KMS-11 (cell line): ENCODE data around the gene AOC3.

ENCODE experiments used
- H2AFZ ChIP-seq: fragments of 200-600 bp; sonication (generic); 2 replicates; pipeline ENCODE4 v1.6.1; 2016; ENCODE audit warnings: antibody characterized with exemption, mixed run types, low read depth
- H3K27ac ChIP-seq: fragments of 200-600 bp; sonication (generic); 2 replicates; pipeline ENCODE4 v1.6.1; 2016; ENCODE audit warnings: mild to moderate bottlenecking, mixed run types
- H3K27me3 ChIP-seq: fragments of 200-600 bp; sonication (generic); 2 replicates; pipeline ENCODE4 v1.6.1; 2017; ENCODE audit warnings: mild to moderate bottlenecking, low read depth, mixed run types, moderate library complexity; ENCODE audit not compliant: insufficient read depth
- H3K36me3 ChIP-seq: fragments of 200-600 bp; sonication (generic); 2 replicates; pipeline ENCODE4 v1.6.1; 2017; ENCODE audit warnings: mild to moderate bottlenecking, mixed run types; ENCODE audit not compliant: insufficient read depth
- H3K4me1 ChIP-seq: fragments of 200-600 bp; sonication (generic); 2 replicates; pipeline ENCODE4 v1.6.1; 2016; ENCODE audit warnings: mild to moderate bottlenecking, low read depth, mixed run types; ENCODE audit not compliant: poor library complexity, severe bottlenecking
- H3K4me2 ChIP-seq: fragments of 200-600 bp; sonication (generic); 2 replicates; pipeline ENCODE4 v1.7.0; 2016; ENCODE audit warnings: mild to moderate bottlenecking, mixed run types
- H3K4me3 ChIP-seq: fragments of 200-600 bp; sonication (generic); IDR thresholded peaks from 2 replicates; pipeline ENCODE4 v1.6.1; 2017; ENCODE audit warnings: low read depth, low read length, mixed read lengths; ENCODE audit not compliant: insufficient read depth
- H3K79me2 ChIP-seq: fragments of 200-600 bp; sonication (generic); 2 replicates; pipeline ENCODE4 v1.6.1; 2016; ENCODE audit warnings: low read depth, mixed run types; ENCODE audit not compliant: insufficient read depth
- H3K9ac ChIP-seq: fragments of 200-600 bp; sonication (generic); 2 replicates; pipeline ENCODE4 v1.6.1; 2016; ENCODE audit warnings: mild to moderate bottlenecking, mixed run types
- H4K20me1 ChIP-seq: fragments of 200-600 bp; sonication (generic); 2 replicates; pipeline ENCODE4 v1.6.1; 2016; ENCODE audit warnings: mild to moderate bottlenecking, mixed run types; ENCODE audit not compliant: insufficient read depth
- CTCF ChIP-seq: fragments of 200-600 bp; sonication (generic); conservative IDR thresholded peaks from 2 replicates; pipeline ENCODE4 v1.6.1; 2017; ENCODE audit warnings: low read depth, mild to moderate bottlenecking, antibody characterized with exemption, low read length, moderate library complexity, mixed read lengths

Gene AOC3

DNA sequence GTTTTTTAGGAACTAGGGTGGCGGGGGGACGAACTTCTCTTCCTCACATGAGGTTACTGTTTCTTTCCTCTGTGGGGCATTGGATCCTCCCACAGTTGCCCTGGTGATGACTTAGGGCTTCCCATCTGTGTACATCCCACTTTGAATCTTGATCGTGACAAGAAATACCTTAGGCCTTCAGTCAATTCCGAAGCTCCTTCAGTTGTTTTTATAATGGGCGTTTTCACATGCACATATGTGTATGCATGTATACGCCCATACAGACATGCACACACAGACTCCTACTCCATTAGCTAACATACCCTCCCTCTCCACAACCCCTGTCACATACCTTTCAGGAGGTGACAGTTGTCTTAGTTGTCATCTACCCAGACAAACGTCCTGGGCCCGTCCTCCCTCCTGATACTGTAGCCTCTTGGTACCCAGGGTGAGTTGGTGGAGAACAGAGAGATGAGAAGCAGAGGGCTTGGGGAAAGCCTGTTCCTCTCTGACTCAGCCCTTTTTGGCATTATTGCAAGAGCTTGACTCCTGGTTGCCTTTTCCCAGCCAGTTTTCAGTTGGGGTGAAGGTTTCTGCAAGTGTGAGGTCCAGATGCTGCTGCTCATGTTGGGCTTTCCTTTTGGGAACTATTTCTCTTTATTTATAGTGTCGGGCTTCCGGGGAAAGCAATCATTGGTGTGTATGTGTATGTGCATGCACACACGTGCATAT is 8.9 kb upstream of the AOC3 start:
- Histone ChIP-seq H4K20me1 (no peaks in the 10 kb centered on the region), H3K4me1 (peaks cover 32% of the 10 kb centered on the region), H3K9ac (no peak overlapping the region), H3K79me2 (peaks cover 10% of the 10 kb centered on the region; the same call in 1 of the 2 replicates), H3K4me3 (no peak overlapping the region), H2AFZ (no peak overlapping the region), H3K36me3 (peaks cover 34% of the 10 kb centered on the region), H3K4me2 (no peak overlapping the region), H3K27ac (no peak overlapping the region), H3K27me3 (no peaks in the 10 kb centered on the region)
- no peak for TF ChIP-seq CTCF

DNA sequence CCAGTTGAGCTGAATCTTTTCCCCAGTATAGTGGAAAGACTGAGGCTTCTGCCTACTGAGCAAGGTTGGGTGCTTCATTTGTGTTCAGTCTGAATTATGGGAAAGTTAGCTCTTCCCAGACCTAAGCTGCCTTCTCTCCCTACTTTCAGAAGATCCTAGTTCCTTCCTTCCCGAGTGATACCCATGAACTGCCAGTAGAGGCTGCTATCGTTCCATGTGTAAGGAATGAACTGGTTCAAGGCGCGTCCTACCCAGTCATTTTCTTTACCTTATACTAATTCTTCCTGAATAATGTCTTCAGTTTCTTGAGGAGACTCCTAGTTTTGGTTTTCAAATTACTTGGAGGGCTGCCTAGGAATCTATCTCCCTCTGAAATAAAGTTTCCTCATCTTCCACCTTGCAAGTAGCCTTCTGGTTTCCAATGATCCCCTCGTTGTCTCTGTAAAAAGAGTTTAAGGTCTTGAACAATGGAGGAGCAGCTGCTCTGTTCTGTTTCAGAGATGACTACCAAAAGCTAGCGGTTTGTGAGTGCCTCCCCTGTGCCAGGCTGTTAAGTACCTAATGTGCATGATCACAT is 7.6 kb upstream of the AOC3 start:
- Histone ChIP-seq H3K79me2 (no peaks in the 10 kb centered on the region), H3K36me3 (peaks cover 24% of the 10 kb centered on the region), H3K9ac (no peak overlapping the region), H4K20me1 (no peaks in the 10 kb centered on the region), H3K4me1 (peaks cover 43% of the 10 kb centered on the region), H3K4me2 (no peak overlapping the region), H2AFZ (no peak overlapping the region), H3K27ac (no peak overlapping the region), H3K4me3 (no peak overlapping the region), H3K27me3 (no peaks in the 10 kb centered on the region)
- peak; percentile 90 for TF ChIP-seq CTCF

DNA sequence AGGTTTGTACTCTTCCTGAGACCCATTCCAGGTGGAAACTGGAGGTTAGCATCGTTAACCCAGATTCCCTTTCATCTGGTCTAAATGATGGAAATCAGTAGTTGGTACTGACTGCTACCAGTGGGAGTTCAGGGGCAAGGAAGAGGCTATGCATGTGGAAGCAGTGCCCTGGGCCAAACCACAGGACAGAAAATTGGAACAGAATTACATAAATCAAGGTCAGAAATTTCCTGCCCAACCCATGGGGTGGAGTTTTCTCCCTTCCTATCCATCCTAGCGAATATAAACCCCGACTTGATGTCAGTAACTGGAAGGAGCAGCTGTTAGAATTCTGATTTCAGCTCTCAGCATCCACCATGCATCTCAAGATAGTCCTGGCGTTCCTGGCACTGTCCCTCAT is 6.7 kb upstream of the AOC3 start, which contains the start of gene AOC2:
Gene AOC2, plus strand, starts transcription at position 310 of the 400 bp plus-strand sequence. Its CDS starts 47 bp downstream, at position 357.
- Histone ChIP-seq H2AFZ (no peak within 1 kb of the TSS), H3K79me2 (no peaks in the 10 kb centered on the region), H3K27me3 (no peaks in the 10 kb centered on the region), H3K4me2 (peak within 1 kb of the TSS; percentile 1; the same call in 1 of the 2 replicates), H3K4me1 (peaks cover 52% of the 10 kb centered on the region), H4K20me1 (no peaks in the 10 kb centered on the region), H3K9ac (no peak within 1 kb of the TSS), H3K36me3 (peaks cover 16% of the 10 kb centered on the region; the same call in 1 of the 2 replicates), H3K4me3 (no peak within 1 kb of the TSS), H3K27ac (no peak within 1 kb of the TSS)
- no peak for TF ChIP-seq CTCF

GRCh38 chr17:42844761-42845555 is 6.0 kb upstream of the AOC3 start:
- no peak overlapping the region for H2AFZ ChIP-seq
- H3K27ac ChIP-seq = no peak overlapping the region
- H3K27me3 ChIP-seq = no peaks in the 10 kb centered on the region
- no peak for TF ChIP-seq CTCF
- peaks cover 59% of the 10 kb centered on the region for H3K4me1 ChIP-seq
- peak overlapping the region; percentile 1; the same call in 1 of the 2 replicates for H3K4me2 ChIP-seq
- no peaks in the 10 kb centered on the region for H3K79me2 ChIP-seq
- peaks cover 15% of the 10 kb centered on the region; the same call in 1 of the 2 replicates for H3K36me3 ChIP-seq
- no peak overlapping the region for H3K4me3 ChIP-seq
- no peaks in the 10 kb centered on the region for H4K20me1 ChIP-seq
- no peak overlapping the region for H3K9ac ChIP-seq
